Measurements from ENCODE around the gene PER1.

Gene PER1

DNA sequence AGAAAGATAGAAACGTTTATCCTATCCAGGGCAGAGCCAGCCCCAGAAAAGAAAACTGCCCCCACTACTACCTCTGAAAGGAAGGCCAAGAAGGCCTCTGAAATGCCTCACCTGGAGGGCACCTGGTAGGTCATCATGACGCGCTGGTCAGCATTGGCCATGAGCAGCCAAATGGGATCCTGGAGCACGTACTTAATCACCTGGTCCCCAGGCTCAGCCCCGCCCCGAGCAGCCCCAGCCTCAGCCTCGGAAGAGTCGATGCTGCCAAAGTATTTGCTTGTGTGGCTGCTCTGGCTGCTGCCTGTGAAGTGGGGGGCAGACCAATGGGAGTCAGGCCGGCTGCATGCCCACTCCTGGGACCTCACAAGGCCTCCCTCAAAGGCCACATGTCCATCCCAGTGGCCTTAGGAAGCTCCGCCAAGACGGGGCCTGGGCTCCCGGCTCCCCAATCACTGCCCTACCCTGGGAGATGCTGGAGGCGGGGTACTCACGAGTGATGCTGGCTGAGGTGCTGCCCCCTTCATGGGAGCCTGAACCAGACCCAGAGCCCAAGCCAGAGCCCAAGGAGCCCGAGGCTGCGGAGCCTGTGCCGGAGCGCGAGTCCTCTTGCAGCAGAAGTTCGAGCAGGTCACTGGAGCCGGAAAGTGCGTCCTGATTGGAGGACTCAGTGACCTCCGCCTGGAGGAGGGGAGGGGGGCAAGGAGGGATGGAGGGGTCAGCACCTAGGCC is 9.9 kb downstream of the PER1 start:
- no peak for DNase-seq (ENCODE audit: low read depth in 2 of 2, low spot score in 1 of 2)

DNA sequence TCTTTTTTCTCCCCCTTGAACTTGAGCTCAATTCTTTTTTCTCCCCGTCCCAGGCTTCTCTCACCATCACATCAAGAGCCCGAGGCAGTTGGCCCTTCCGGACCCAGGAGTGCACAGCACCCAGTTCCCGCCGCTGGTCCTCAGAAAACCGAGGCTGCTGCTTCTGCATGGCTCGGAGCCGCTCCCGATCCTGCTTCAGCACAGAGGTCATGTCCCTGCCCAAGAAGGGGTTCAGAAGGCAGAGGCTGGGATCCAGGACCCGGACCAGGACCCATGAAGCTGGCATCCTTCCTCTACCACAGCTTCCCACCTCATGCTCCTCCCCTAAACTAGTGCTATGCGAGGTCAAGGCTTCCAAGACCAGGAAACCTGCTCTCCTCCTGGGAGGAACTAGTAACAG is 10.5 kb downstream of the PER1 start:
- no peak for DNase-seq (ENCODE audit: low read depth in 2 of 2, low spot score in 1 of 2)

DNA sequence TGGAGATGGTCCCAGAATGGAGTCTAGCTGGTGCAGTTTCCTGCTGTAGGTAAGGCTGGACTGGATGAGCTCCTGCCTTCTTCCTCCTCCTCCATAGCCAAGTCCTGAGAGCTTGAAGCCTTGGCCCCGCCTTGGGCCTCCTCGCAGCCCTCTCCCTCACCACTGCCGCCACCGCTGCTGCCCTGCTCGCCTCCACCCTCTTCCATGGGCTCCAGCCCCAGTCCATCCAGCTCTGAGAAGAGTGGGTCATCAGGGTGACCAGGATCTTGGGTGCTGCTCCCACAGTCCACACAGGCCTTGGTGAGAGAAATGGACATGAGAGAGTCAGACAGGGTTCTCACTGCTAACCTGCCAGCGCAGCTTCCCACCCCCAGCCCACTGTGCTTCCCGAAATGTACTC is 11.2 kb downstream of the PER1 start:
- DNase-seq (ENCODE audit: low read depth in 2 of 2, low spot score in 1 of 2) = no peak

DNA sequence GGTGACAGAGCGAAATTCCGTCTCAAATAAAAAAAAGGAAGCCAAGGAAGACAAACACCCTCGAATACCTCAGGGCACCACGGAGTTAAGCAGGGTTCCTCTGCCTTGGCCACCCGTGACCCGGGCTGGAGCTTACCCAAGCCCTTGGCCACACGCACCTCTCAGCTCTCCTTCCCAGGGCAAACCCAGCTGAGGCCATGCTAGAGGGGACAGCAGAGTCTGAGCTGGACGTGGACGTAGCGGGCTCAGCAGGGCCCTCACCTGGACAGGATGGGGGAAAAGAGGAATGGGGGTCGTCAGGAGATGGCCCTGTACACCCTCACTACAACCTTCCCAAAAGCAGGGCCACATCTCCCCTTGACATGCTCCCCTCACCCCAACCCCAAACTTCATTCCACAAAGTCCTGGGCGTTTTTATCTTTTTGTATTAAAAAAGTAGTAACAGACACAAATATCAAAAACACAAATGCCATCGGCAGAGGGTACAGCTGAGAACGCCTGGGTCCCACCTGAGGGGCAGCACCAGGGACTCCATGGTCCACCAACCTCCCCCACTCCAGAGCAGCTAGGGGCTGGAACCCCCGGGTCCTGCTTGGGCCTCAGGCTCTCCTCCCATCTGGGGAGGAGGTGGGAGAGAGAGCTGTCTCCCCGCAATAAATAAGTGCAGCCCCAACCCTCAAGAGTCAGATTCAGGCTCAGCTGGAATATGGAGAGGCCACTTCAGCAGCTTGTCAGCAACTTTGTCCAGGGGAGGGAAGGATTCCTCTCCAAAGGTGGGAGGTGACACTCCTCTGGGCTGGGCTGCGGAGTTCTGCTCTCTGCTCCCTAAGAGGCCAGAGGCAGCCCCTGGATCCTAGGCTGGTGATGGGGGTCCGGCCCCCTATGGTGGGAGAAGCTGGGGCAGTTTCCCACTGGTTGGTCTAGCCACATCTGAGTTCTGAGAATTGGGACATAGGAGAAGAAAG is 11.9 kb downstream of the PER1 start:
- DNase-seq (ENCODE audit: low read depth in 2 of 2, low spot score in 1 of 2) = no peak

DNA sequence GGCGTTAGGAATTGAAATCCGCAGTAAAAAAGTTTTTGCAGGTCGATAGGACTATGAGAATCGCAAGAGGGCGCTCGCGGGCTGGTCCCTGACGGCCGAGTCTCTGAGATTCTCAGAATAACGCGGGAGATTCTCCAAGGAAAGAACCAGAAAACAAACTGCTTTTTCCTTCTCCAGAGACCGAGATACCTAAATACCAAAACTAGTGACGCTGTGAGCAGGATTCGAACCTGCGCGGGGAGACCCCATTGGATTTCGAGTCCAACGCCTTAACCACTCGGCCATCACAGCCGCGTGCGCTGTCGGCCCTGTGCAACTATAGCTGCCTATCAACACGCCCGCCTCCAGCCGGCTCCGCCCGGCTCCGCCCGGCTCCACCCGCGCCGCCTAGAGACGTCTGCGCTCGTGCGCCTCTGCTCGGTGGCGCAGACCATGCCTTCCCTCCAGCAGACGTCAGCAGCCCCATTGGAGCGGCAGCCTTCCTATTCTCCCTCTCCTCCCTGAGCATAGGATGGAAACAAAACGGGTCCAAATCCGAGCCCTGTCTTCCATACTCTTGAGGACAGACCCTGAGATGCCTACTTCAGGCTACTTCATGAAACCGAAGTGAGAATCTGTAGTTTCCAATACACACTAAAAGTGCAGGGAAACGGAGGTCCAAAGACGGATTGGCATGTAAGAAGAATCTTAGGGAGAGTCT is 13.4 kb downstream of the PER1 start:
- DNase-seq (ENCODE audit: low read depth in 2 of 2, low spot score in 1 of 2) = peak; percentile 90 to 94

DNA sequence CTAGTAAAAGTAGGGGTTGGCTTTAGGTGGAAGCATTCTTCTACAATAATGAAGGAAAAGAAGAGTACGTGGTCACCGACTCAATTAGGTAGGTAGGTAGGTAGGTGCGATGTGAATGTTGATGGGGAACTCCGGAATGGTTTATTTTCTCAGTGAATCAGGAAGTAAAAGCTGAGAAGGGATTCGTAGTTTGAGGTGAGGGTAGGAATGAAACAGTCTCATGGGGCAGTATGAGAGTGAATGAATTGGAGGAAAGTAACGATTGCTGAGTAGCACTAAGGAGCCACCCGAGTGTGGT is 13.9 kb downstream of the PER1 start:
- DNase-seq (ENCODE audit: low read depth in 2 of 2, low spot score in 1 of 2) = no peak

DNA sequence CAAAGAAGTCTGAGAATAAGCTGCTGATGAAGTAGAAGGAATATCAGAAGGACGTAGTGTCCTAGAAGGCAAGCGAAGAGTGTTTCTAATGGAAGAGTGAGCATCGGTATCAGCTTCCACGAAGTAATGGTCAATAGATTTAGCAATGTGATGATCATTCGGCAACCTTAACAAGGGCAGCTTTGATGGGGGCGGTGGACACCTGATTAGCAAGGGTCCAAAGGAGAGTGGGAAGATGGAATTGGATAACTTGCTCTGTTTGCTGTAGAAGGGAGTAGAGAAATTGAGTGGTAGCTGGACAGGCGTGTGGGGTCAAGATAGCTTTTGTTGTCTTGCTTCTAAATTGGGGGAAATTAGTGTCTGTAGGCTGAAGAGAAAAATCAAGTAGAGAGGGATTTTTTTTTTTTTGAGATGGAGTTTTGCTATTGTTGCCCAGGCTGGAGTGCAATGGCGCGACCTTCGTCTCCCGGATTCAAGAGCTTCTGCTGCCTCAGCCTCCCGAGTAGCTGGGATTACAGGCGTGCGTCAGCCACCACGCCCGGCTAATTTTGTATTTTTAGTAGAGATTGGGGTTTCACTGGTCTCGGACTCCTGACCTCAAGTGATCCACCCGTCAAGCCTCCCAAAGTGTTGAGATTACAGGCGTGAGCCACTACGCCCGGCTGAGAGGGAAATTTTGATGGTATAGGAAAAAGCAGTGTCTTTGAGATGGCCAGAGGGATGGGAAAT is 14.4 kb downstream of the PER1 start:
- DNase-seq (ENCODE audit: low read depth in 2 of 2, low spot score in 1 of 2) = no peak

DNA sequence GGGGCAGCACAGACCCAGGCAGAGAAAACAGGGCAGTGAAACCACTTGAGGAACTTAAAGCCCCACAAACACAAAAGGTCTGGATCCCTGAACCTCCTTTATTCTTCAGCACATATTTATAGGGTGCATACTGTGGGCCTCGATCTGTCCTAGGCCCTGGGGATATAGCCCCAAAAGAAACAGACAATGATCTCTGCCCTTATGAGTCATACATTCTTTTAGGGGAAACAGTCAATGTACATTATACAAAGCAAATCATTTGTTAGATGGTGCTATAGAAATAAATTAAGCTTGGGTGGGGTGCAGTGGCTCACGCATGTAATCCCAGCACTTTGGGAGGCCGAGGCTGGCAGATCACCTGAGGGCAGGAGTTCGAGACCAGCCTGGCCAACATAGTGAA is 18.3 kb downstream of the PER1 start:
- DNase-seq (ENCODE audit: low read depth in 2 of 2, low spot score in 1 of 2) = no peak

DNA sequence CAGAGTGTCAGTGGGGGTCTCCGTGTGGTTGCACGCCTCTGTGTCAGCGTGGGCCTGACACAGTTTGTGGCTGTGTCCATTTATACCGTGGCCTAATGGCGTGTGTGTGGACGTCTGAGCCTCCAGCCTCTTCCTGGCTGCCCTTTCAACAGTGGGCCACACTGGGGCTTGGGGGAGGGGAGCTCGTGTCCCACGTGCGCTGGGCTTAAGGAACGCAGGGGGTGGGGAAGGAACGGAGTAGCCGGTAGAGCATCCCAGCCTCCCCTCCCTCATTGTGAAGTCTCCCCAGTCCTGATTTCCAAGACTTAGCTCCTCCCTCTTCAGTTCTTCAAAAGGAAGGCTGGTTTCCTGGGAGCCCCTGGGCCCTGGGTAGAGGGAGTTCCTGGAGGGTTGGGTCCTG is 18.8 kb downstream of the PER1 start:
- no peak for DNase-seq (ENCODE audit: low read depth in 2 of 2, low spot score in 1 of 2)

DNA sequence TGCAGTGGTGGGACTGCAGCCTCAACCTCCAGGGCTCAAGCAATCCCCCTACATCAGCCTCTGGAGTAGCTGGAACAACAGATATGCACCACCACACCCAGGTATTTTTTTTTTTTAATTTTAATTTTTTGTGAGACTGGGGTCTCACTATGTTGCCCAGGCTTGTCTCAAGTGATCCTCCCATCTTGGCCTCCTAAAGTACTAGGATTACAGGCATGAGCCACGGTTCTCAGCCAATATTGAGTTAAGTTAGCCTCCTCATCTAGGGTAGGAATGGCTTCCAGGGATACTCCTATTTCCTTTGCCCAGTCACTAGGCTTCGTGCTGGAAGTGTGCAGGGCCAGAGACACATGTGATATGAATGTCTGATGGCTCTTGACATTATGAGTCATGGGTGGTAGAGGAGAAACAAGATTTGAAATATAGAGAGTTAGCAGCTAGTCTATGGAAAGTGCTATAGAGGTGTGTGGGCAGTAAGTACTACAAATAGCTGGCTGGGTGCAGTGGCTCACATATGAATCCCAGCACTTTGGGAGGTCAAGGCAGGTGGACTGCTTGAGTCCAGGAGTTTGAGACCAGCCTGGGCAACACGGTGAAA is 20.3 kb downstream of the PER1 start:
- DNase-seq (ENCODE audit: low read depth in 2 of 2, low spot score in 1 of 2) = no peak

DNA sequence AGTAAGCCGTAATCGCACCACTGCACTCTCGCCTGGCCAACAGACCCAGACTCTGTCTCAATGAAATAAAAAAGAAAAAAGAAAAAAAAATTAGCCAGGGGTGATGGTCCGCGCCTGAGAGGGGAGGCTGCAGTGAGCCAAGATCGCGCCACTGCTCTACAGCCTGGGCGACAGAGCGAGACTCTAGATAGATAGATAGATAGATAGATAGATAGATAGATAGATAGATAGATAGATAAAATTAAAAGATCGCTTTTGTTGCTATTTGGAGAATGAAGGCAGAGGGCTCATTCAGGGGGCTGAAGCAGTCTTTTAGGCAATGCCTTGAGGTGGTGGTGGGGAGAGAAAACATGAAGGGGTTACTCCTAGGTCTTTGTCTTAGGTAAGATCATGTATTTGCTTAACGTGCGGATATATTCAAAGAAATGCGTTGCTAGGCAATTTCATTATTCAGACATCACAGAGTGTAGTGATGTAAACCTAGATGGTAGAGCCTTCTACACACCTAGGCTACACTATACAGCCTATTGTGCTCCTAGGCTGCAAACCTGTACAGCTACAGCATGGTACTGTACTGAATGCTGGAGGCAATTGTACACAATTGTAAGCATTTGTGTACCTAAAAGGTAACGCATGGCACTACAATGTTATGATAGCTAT is 23.9 kb downstream of the PER1 start:
- DNase-seq (ENCODE audit: low read depth in 2 of 2, low spot score in 1 of 2) = no peak

DNA sequence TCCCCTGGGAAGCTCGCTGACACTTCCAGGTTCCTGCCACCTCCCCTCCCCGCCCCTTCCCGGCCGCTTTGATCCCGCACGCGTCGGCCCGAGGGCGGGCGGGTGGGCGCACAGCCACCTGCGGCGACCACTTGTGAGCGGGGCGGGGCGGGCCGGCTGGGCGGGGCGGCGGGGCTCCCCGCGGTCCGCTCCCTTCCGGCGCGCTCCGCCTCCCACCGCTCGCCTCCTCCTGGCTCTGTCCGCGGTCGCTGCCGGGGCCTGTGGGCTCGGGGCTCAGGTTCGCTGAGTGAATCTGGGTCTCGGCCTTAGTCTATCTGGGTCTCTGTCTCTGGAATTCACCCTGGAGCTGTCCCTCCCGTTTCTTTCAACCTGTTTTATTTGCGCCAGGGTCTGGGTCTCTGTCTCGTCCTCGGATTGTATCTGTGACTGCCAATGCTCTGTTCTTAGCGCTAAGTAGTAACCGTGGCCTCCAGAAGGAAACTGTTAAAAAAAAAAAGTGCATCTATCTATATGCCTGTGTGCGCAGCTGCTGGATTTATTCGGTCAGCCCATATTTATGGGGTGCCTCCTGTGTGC is 25.6 kb downstream of the PER1 start:
- DNase-seq (ENCODE audit: low read depth in 2 of 2, low spot score in 1 of 2) = no peak

DNA sequence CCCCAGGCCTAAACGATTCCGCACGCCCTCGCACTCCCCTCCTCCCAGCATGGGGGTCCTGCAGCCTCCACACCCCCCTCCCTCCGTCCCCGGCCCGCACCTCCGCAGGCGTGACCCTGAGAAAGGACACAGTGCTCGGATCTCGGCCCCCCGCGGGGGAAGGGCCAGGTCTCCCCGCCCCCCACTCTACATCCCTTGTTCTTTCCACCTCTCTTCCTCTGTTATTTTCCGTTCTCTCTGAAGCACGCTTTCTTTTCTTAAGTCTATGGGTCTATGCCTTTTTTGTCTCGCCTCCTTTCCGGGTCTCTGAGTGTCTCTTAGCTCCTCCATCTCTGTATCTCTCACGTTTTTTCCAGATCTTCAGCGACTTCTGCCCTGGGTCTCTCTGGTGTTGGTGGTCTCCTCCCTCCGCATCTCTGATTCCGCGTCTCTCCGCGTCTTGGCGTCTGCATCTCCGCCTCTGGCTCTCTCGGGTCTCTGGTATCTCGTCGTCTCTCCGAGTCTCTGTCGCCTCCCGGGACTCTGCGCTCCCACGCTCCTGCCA is 26.2 kb downstream of the PER1 start:
- no peak for DNase-seq (ENCODE audit: low read depth in 2 of 2, low spot score in 1 of 2)

DNA sequence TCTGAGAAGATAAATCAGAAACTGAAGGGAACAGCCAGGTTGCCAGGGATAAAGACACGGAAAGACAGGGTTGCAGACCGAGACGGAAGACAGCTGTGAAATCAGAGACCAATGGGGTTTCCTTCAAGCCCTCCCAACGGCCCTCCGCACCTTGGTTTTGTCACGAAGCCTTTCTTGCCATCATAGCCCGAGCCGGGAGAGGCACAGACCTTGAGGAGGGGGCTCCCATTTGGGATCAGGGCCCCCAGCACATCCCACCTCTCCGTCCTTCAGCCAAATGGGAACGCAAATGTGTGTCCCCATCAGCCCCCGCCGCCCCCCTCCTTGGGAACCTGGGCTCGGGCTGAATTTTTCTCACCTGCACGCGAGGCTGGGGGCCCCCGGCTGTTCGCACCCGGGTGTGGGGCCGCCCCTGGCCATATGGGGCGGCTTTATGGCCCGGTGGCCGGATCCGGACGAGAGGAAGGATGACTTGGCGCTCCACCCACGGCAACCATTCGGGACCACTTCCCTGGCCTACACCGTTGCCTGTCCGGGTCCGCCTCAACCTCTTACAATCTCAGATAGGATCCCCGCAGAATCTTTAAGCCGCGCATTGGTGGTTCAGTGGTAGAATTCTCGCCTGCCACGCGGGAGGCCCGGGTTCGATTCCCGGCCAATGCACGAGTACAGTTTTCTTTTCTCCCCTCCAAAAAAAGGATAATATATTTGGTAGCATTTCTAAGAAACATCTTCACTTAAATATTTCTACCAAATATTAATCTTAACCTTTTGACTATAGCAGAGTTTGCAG is 26.9 kb downstream of the PER1 start:
- peak; percentile 76 to 84 for DNase-seq (ENCODE audit: low read depth in 2 of 2, low spot score in 1 of 2)

DNA sequence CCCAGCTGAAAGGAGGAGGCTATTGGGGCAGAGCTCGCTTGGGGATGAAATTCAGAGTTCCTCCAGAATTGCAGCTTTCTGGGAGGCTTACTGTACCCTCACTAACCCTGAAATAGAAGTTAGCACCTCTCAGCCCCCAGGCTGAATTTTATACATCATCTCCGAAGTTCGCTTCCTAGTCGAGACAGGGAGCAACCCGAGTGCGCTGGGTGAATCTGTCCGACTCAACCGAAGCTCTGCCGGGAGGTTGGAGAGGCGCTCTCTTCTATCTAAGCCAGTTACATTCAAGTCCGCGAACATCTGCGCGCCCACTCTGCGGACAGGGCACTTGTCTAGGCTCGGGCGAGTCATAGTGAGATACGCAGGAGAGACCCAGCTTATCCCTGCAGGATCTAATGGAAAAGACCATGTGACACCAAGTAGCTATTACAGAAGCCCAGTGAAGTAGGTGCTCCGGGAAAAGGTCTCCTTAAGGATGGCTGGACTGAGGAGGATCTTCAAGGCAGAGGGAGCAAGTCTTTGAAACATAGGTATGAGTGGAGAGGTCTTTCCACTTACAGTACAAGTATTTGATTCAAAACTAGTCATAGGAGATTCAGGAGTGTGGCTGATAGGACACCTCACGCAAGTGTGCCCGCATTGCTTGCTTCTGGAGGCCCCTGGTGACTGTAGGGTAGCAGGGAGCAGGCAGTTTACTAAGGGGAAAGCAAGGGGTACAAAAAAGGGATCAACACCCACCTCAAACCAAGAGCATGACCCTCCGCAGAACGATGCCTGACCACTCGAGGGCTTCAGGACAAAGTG is 27.7 kb downstream of the PER1 start:
- DNase-seq (ENCODE audit: low read depth in 2 of 2, low spot score in 1 of 2) = no peak

DNA sequence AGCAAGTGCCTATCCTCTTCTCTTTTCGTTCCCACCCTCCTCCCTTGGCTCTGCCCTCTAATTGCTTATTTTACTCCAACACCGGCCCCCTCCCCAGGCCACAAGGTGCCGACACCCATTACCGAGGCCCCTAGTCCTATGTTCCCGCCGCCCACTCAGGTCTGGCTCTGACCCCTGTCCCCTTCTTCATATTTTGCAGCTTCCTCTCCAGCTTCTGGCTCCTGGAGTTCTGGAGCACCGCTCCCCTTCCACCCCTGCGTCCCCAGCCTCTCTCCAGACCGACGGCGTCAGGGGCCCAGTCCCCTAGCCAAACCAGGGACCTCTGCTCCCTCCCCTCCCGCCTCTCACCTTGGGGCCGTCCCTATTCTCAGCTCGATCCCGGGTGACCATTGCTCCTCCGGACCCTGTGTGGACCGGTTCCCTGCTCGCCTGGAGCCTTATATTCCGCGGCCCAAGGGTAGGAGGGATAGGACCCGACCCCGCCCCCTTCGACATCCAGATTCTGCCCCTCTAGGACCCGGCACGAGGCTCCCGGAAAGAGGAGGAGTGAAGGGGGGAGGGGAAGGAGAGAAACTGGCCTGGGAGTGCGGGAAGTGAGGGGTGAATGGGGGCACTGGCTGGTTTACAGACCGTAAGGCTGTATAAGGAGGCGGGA is 28.4 kb downstream of the PER1 start, which contains the start of gene HES7:
TSS of gene HES7 (minus strand) at position 412 of the 655 bp plus-strand sequence. CDS start at position 390, 22 bp downstream.
- DNase-seq (ENCODE audit: low read depth in 2 of 2, low spot score in 1 of 2) = no peak

DNA sequence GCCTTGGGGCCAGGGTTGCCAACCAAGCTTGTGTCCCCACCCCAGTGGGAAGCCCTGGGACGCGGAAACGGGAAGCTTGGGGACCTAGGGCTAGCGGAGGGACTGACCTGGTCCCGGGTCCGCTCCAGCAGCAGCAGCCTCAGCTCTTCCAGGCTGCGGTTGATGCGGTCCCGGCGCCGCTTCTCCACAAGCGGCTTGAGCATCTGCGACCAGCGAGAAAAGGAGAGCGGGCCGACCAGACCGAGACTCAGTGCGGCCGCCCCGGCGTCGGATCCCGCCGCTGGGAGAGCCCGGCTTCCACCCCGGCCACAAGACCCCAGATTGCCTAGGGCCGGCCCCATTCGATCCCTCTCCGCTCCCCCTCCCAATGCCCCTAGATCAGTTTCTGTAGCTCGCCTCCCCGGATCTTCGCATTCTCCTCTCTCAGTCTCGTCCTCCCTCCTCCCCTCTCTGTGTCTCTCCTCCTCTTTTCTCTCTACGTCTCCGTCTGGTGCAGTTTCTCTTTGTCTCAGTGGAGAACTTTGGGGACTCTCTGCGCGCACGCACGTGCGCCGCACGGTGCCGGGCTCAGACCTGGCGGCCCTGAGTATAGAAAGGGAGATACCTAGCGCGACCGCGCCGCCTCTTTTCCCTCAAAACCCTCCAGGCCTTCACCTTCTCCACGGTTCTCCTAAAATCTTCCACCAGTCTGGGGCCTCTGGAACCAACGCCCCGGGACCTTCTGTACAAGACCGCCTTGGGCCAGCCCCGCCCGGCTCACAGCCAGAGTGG is 29.1 kb downstream of the PER1 start:
- DNase-seq (ENCODE audit: low read depth in 2 of 2, low spot score in 1 of 2) = no peak

All from stimulated activated CD8-positive, alpha-beta memory T cell treated with anti-CD3 and anti-CD28 coated beads, Interleukin-4, amount 100 ng/mL, for 1 hour (primary cell).